ENCODE measurements around the gene PRKCD.

- TF ChIP-seq, protein P1, sequence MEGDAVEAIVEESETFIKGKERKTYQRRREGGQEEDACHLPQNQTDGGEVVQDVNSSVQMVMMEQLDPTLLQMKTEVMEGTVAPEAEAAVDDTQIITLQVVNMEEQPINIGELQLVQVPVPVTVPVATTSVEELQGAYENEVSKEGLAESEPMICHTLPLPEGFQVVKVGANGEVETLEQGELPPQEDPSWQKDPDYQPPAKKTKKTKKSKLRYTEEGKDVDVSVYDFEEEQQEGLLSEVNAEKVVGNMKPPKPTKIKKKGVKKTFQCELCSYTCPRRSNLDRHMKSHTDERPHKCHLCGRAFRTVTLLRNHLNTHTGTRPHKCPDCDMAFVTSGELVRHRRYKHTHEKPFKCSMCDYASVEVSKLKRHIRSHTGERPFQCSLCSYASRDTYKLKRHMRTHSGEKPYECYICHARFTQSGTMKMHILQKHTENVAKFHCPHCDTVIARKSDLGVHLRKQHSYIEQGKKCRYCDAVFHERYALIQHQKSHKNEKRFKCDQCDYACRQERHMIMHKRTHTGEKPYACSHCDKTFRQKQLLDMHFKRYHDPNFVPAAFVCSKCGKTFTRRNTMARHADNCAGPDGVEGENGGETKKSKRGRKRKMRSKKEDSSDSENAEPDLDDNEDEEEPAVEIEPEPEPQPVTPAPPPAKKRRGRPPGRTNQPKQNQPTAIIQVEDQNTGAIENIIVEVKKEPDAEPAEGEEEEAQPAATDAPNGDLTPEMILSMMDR (IDR thresholded peaks at IDR 0.05) = no peak
- TF ChIP-seq POLR2A (IDR thresholded peaks at IDR 0.05) = no peak
Observed at GRCh38 chr3:53217175-53217574, 56.2 kb downstream of the PRKCD start.

Data from upper lobe of left lung (tissue), 4 donors.